Bronchial epithelial cell (primary cell): ENCODE results near the gene CFAP65. TPM values are rescaled to one million over a fixed set of nuclear protein-coding genes. Genes with fewer than 3 reads are reported as not detected.

Experiments
- DNase-seq: peaks from one replicate; pipeline ENCODE4 v3.0.0-alpha.2; 2010; ENCODE audit warnings: low read depth
- FAIRE-seq: peaks from 2 replicates; lab custom pipeline; 2011; peaks lifted over from hg19 to GRCh38; lab: Jason Lieb, UNC
- H3K27me3 ChIP-seq: 2 replicates; pipeline ENCODE4 v1.5.1; 2011; ENCODE audit warnings: low read length; ENCODE audit not compliant: control insufficient read depth, insufficient read depth
- H3K36me3 ChIP-seq: 2 replicates; pipeline ENCODE4 v1.5.1; 2011; ENCODE audit warnings: low read length; ENCODE audit not compliant: control insufficient read depth, insufficient read depth
- H3K4me3 ChIP-seq: 2 replicates; pipeline ENCODE4 v1.5.1; 2011; ENCODE audit warnings: mild to moderate bottlenecking, low read depth, low read length, control low read depth
- total RNA-seq: library from RNA; depleted of rRNA; stranded (reverse); fragments of >200 nt; gene quantifications from 2 replicates; pipeline ENCODE4 v1.2.1, GENCODE V29; 2014
- TF ChIP-seq, protein P1 (sequence below): IDR thresholded peaks from 2 replicates; pipeline ENCODE4 v1.5.1; 2011; ENCODE audit warnings: mild to moderate bottlenecking, moderate library complexity, low read length, control low read depth, inconsistent platforms; ENCODE audit not compliant: insufficient read depth, severe bottlenecking

The CFAP65 gene
- total RNA-seq, 1 donor from 2014 or later, result not detected

- TF ChIP-seq, protein P1, sequence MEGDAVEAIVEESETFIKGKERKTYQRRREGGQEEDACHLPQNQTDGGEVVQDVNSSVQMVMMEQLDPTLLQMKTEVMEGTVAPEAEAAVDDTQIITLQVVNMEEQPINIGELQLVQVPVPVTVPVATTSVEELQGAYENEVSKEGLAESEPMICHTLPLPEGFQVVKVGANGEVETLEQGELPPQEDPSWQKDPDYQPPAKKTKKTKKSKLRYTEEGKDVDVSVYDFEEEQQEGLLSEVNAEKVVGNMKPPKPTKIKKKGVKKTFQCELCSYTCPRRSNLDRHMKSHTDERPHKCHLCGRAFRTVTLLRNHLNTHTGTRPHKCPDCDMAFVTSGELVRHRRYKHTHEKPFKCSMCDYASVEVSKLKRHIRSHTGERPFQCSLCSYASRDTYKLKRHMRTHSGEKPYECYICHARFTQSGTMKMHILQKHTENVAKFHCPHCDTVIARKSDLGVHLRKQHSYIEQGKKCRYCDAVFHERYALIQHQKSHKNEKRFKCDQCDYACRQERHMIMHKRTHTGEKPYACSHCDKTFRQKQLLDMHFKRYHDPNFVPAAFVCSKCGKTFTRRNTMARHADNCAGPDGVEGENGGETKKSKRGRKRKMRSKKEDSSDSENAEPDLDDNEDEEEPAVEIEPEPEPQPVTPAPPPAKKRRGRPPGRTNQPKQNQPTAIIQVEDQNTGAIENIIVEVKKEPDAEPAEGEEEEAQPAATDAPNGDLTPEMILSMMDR, result no peak
- no peaks in the 10 kb centered on the region for H3K36me3 ChIP-seq
- no peak for FAIRE-seq
- H3K4me3 ChIP-seq, result no peak overlapping the region
- H3K27me3 ChIP-seq, result peaks cover 46% of the 10 kb centered on the region
- DNase-seq, result no peak
These were observed 59.9 kb downstream of the CFAP65 start for GRCh38 chr2:218981390-218981880.

DNA sequence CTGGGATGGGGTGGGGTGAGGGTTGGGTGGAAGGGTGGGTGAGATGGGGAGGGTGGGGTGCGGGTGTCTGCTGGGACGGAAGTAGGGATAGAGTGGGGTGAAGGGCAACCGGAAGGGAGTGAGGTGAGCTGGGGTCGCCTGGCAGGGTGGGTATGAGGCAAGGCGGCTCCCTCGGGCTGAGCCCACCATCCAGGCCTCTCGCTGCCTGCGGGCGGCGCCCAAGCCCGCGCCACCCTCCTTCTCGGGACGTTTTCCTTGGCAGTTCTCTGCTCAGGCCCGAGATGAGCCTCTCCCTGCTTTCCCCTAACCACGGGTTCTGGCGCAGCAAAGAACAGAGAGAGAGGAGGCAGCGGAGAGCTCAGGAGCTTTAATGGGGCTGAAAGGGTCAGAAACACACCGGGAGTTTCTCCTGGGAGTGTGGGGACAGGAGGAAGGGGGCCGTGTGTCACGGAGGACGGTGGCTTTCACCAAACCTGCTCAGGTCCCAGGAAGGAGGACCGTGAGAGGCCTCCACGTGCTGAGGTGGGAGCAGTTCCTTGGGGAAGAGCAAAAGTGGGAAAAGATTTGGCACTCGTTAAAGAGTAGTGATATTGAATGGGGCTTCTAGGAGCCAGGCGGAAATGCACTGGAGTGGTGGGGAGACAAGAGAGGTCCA is 60.5 kb downstream of the CFAP65 start:
- DNase-seq (no peak), FAIRE-seq (no peak)
- Histone ChIP-seq H3K27me3 (peaks cover 40% of the 10 kb centered on the region), H3K4me3 (no peak overlapping the region), H3K36me3 (no peaks in the 10 kb centered on the region)
- TF ChIP-seq, protein P1, result no peak

GRCh38 chr2:218979846-218980734 is 61.2 kb downstream of the CFAP65 start:
- no peaks in the 10 kb centered on the region for H3K36me3 ChIP-seq
- TF ChIP-seq, protein P1, result peak; percentile 90
- DNase-seq (peak; percentile 62), FAIRE-seq (no peak)
- no peak overlapping the region for H3K4me3 ChIP-seq
- H3K27me3 ChIP-seq, result peaks cover 36% of the 10 kb centered on the region

DNA sequence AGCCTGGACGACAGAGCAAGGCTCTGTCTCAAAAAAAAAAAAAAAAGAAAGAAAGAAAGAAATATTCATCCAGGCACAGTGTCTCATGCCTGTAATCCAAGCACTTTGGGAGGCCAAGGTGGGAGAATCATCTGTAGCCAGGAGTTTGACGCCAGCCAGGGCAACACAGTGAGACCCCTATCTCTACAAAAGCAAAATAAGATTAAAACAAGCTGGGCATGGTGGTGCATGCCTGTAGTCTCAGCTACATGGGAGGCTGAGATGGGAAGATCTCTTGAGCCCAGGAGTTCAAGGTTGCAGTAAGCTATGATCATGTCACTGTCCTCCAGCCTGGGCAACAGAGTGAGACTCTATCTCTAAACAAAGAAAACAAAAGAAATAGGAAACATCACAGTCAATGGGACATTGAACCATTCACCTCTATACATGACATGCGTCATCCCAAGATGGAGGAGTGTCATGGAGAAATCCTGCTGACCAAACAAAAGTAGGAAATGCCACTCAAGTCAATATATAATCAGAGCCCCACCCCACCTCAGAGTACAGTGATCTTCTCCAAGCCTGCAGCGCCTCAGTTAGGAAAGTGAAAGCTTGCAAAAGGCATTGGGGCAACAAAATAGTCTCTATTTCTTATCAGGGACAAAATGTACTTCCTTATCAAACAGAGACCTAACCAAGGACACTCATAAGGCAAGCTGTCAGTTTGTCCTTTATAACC is 66.1 kb downstream of the CFAP65 start:
- Histone ChIP-seq H3K4me3 (no peak overlapping the region), H3K27me3 (peaks cover 3% of the 10 kb centered on the region), H3K36me3 (no peaks in the 10 kb centered on the region)
- DNase-seq, result no peak
- FAIRE-seq, result no peak
- TF ChIP-seq, protein P1, result no peak

- TF ChIP-seq, protein P1, result no peak
- FAIRE-seq (no peak), DNase-seq (no peak)
- Histone ChIP-seq H3K4me3 (no peak overlapping the region), H3K36me3 (no peaks in the 10 kb centered on the region), H3K27me3 (peaks cover 4% of the 10 kb centered on the region)
These were observed 70.4 kb downstream of the CFAP65 start for GRCh38 chr2:218970894-218971293.
